A549 (cell line): ENCODE data around the gene MOB1A. TPM values are rescaled to one million over a fixed set of nuclear protein-coding genes. Genes with fewer than 3 reads are reported as not detected.

Experiments
- ATAC-seq, 2 experiments: fragments of 200-7000 bp in 1 of 2; fragments of >200 bp in 1 of 2; cut with Nextera tagmentation in 1 of 2; cut with Tn5 transposase in 1 of 2; 3 replicates each; pipeline versions ENCODE4 v1.8.0 to v1.9.1; 2018 to 2020; ENCODE audit warnings: mild to moderate bottlenecking in 1 of 2, moderate library complexity in 1 of 2
- CTCF ChIA-PET: fragments of 300-600 bp; sonication (Branson Sonifier 250); formaldehyde crosslinking; extraction: SDS; loops from one replicate; lab custom pipeline; 2021; ENCODE audit warnings: antibody characterized with exemption, inconsistent platforms; lab: Yijun Ruan, JAX
- POLR2A ChIA-PET: fragments of 350-600 bp; formaldehyde crosslinking; extraction: SDS; loops from one replicate; lab custom pipeline; 2021; ENCODE audit warnings: antibody characterized with exemption, inconsistent platforms; lab: Yijun Ruan, JAX
- DNase-seq, 2 experiments: peaks; one replicate each; pipeline versions ENCODE4 v3.0.0 to v3.0.0-alpha.2; 2011 to 2016; ENCODE audit warnings: low read depth in 1 of 2, low spot score in 1 of 2
- FAIRE-seq: peaks from 2 replicates; lab custom pipeline; 2011; peaks lifted over from hg19 to GRCh38; lab: Jason Lieb, UNC
- H3K27ac ChIP-seq, 2 experiments: fragments of >200 bp; sonication (Bioruptor Twin); formaldehyde crosslinking; 3 replicates each; pipeline ENCODE4 v1.5.1; 2016 to 2017
- H3K4me1 ChIP-seq: fragments of >200 bp; sonication (Bioruptor Twin); formaldehyde crosslinking; 3 replicates; pipeline ENCODE4 v1.6.1; 2016
- H3K4me2 ChIP-seq: fragments of >200 bp; sonication (Bioruptor Twin); formaldehyde crosslinking; 3 replicates; pipeline ENCODE4 v1.6.1; 2016
- H3K4me3 ChIP-seq: fragments of >200 bp; sonication (Bioruptor Twin); formaldehyde crosslinking; 3 replicates; pipeline ENCODE4 v1.5.1; 2016
- H3K9me3 ChIP-seq: fragments of >200 bp; sonication (Bioruptor Twin); formaldehyde crosslinking; 3 replicates; pipeline ENCODE4 v1.6.1; 2016
- BCL3 ChIP-seq: fragments of >200 bp; sonication (Bioruptor Twin); formaldehyde crosslinking; IDR thresholded peaks from 3 replicates; pipeline ENCODE4 v1.6.1; 2016
- BHLHE40 ChIP-seq: IDR thresholded peaks from 2 replicates; pipeline ENCODE4 v1.6.1; 2012; ENCODE audit warnings: low read depth, low read length, inconsistent platforms
- CBX8 ChIP-seq: fragments of 200-600 bp; sonication (generic); IDR thresholded peaks from 2 replicates; pipeline ENCODE4 v1.6.1; 2016
- CEBPB ChIP-seq, 2 experiments: fragments of >200 bp in 1 of 2; sonication (Bioruptor Twin) in 1 of 2; formaldehyde crosslinking in 1 of 2; IDR thresholded peaks; 2 replicates each; pipeline ENCODE4 v1.6.1; 2012 to 2016
- CHD2 ChIP-seq: fragments of 150-350 bp; IDR thresholded peaks from 2 replicates; pipeline ENCODE4 v1.6.1; 2014; ENCODE audit warnings: low read length; ENCODE audit not compliant: partially characterized antibody
- CTCF ChIP-seq: fragments of >200 bp; sonication (Bioruptor Twin); formaldehyde crosslinking; IDR thresholded peaks from 3 replicates; pipeline ENCODE4 v1.5.1; 2016
- E2F6 ChIP-seq: IDR thresholded peaks from 2 replicates; pipeline ENCODE4 v1.6.1; 2012; ENCODE audit warnings: low read depth, borderline replicate concordance
- EHF ChIP-seq: fragments of 250-450 bp; sonication (Bioruptor Pico); IDR thresholded peaks from 2 replicates; pipeline ENCODE4 v1.5.0; 2020; ENCODE audit warnings: mild to moderate bottlenecking
- EP300 ChIP-seq, 2 experiments: fragments of >200 bp; sonication (Bioruptor Twin); formaldehyde crosslinking; IDR thresholded peaks; 2 replicates in 1 of 2; 3 replicates in 1 of 2; pipeline ENCODE4 v1.6.1; 2016 to 2017
- ESRRA ChIP-seq: fragments of 150-350 bp; IDR thresholded peaks from 2 replicates; pipeline ENCODE4 v1.6.1; 2014; ENCODE audit warnings: mild to moderate bottlenecking, low read length, borderline replicate concordance
- FOSB ChIP-seq: fragments of 250-450 bp; sonication (Bioruptor Pico); IDR thresholded peaks from 2 replicates; pipeline ENCODE4 v1.5.0; 2020; ENCODE audit warnings: mild to moderate bottlenecking, moderate library complexity
- FOXS1 ChIP-seq: fragments of 250-450 bp; sonication (Bioruptor Pico); IDR thresholded peaks from 2 replicates; pipeline ENCODE4 v1.5.0; 2020; ENCODE audit warnings: mild to moderate bottlenecking, moderate library complexity
- GATA3 ChIP-seq: IDR thresholded peaks from 2 replicates; pipeline ENCODE4 v1.6.1; 2012; ENCODE audit warnings: borderline replicate concordance
- HDAC2 ChIP-seq: fragments of 200-600 bp; sonication (generic); IDR thresholded peaks from 2 replicates; pipeline ENCODE4 v1.6.1; 2016
- HES2 ChIP-seq: fragments of >200 bp; sonication (Bioruptor Twin); formaldehyde crosslinking; IDR thresholded peaks from 2 replicates; pipeline ENCODE4 v1.6.1; 2016
- HOXA7 ChIP-seq: fragments of 250-450 bp; sonication (Bioruptor Pico); IDR thresholded peaks from 2 replicates; pipeline ENCODE4 v1.5.0; 2020; ENCODE audit warnings: mild to moderate bottlenecking, moderate library complexity
- HOXB13 ChIP-seq: fragments of 250-450 bp; sonication (Bioruptor Pico); IDR thresholded peaks from 2 replicates; pipeline ENCODE4 v1.5.0; 2020; ENCODE audit warnings: low read depth, mild to moderate bottlenecking, moderate library complexity
- JUN ChIP-seq, 2 experiments: fragments of >200 bp; sonication (Bioruptor Twin); formaldehyde crosslinking; IDR thresholded peaks; 2 replicates in 1 of 2; 3 replicates in 1 of 2; pipeline ENCODE4 v1.6.1; 2016 to 2017
- JUNB ChIP-seq: fragments of >200 bp; sonication (Bioruptor Twin); formaldehyde crosslinking; IDR thresholded peaks from 2 replicates; pipeline ENCODE4 v1.6.1; 2016
- KDM5A ChIP-seq: fragments of 200-600 bp; sonication (generic); IDR thresholded peaks from 2 replicates; pipeline ENCODE4 v1.6.1; 2016; ENCODE audit warnings: antibody characterized with exemption, mild to moderate bottlenecking
- MAX ChIP-seq: IDR thresholded peaks from 2 replicates; pipeline ENCODE4 v1.6.1; 2012
- NR3C1 ChIP-seq: fragments of >200 bp; sonication (Bioruptor Twin); formaldehyde crosslinking; IDR thresholded peaks from 3 replicates; pipeline ENCODE4 v1.6.1; 2017
- PBX3 ChIP-seq: IDR thresholded peaks from 2 replicates; pipeline ENCODE4 v1.6.1; 2012
- POLR2AphosphoS2 ChIP-seq: conservative IDR thresholded peaks from 2 replicates; pipeline ENCODE4 v1.6.1; 2012; ENCODE audit warnings: low read length, improper control_type of control experiment, inconsistent platforms
- RAD21 ChIP-seq, 2 experiments: fragments of >200 bp in 1 of 2; sonication (Bioruptor Twin) in 1 of 2; formaldehyde crosslinking in 1 of 2; IDR thresholded peaks in 1 of 2; conservative IDR thresholded peaks in 1 of 2; 2 replicates in 1 of 2; 3 replicates in 1 of 2; pipeline ENCODE4 v1.6.1; 2012 to 2018; ENCODE audit warnings: inconsistent platforms in 1 of 2
- RARB ChIP-seq: fragments of 250-450 bp; sonication (Bioruptor Pico); IDR thresholded peaks from 2 replicates; pipeline ENCODE4 v1.8.0; 2021; ENCODE audit warnings: mild to moderate bottlenecking, moderate library complexity
- RCOR1 ChIP-seq: fragments of 150-350 bp; IDR thresholded peaks from 2 replicates; pipeline ENCODE4 v1.6.1; 2014; ENCODE audit warnings: antibody characterized with exemption, low read length, low read depth
- RNF2 ChIP-seq: fragments of 200-600 bp; sonication (generic); IDR thresholded peaks from 2 replicates; pipeline ENCODE4 v1.6.1; 2016; ENCODE audit warnings: low read depth, mild to moderate bottlenecking, antibody characterized with exemption, moderate library complexity, borderline replicate concordance
- SMC3 ChIP-seq: fragments of >200 bp; sonication (Bioruptor Twin); formaldehyde crosslinking; IDR thresholded peaks from 3 replicates; pipeline ENCODE4 v1.6.1; 2018; ENCODE audit warnings: inconsistent platforms
- TP53 ChIP-seq: fragments of 250-450 bp; sonication (Bioruptor Pico); IDR thresholded peaks from 2 replicates; pipeline ENCODE4 v1.5.0; 2021; ENCODE audit warnings: mild to moderate bottlenecking, moderate library complexity
- ZC3H11A ChIP-seq: fragments of 450-650 bp; IDR thresholded peaks from 2 replicates; pipeline ENCODE4 v1.6.1; 2014; ENCODE audit warnings: antibody characterized with exemption, mild to moderate bottlenecking
- ZNF302 ChIP-seq: fragments of 250-450 bp; sonication (Bioruptor Pico); IDR thresholded peaks from 2 replicates; pipeline ENCODE4 v1.9.0; 2021; ENCODE audit warnings: inconsistent platforms, mild to moderate bottlenecking, moderate library complexity
- WGBS: methylation state at CpG from one replicate; pipeline ENCODE4 v1.1.6; 2017; ENCODE audit errors: missing lambda C conversion rate; 5-methylcytosine and 5-hydroxymethylcytosine counted together
- polyA plus RNA-seq, 4 experiments: library from polyadenylated mRNA; depleted of rRNA in 3 of 4; stranded (reverse); fragments of >200 nt; fragmentation: RNase III in 1 of 4; extraction: RNeasy Plus Mini Kit Qiagen cat#74134 plus additional on column Dnase treatment in 1 of 4; gene quantifications; 2 replicates in 3 of 4; 3 replicates in 1 of 4; pipeline ENCODE4 v1.2.3, GENCODE V29; 2011 to 2017

Gene MOB1A
- polyA plus RNA-seq, 2 of the 4 experiments (the other 2 are of a cell fraction) = 72.6 to 108 TPM

GRCh38 chr2:74110537-74110936 lies 68.1 kb downstream of the MOB1A start:
- TF ChIP-seq EHF (CRISPR knock-in tag) (no peak), GATA3 (no peak), JUNB (no peak), CBX8 (no peak), EP300 (IDR thresholded peaks at IDR 0.05) (no peak), RNF2 (no peak), POLR2AphosphoS2 (no peak), HOXB13 (no peak), MAX (no peak), FOXS1 (CRISPR knock-in tag) (no peak), RARB (CRISPR knock-in tag) (no peak), RAD21 (conservative IDR thresholded peaks at IDR 0.05 in 1 of 2, IDR thresholded peaks at IDR 0.05 in 1 of 2) (no peak), HDAC2 (no peak), E2F6 (no peak), RCOR1 (no peak), BCL3 (no peak)
- no peaks in the 10 kb centered on the region for H3K4me1 ChIP-seq
- FAIRE-seq (no peak), DNase-seq (no peak), ATAC-seq (peak in 1 of 2 experiments; percentile 34; a peak in 2 of 6 replicates)
- no peak overlapping the region for H3K4me3 ChIP-seq
- ChIA-PET CTCF (interaction anchor here (1.0 to 2.3 kb wide), 5 partner anchors 10 to 286 kb away, joined by 3 to 9 read pairs (median 5); partner anchors contain the start of gene BOLA3), POLR2A (no interaction called here)
- H3K4me2 ChIP-seq = no peak overlapping the region
- no peak overlapping the region for H3K27ac ChIP-seq
- 81% methylated on average over 3 of the region's 3 CpGs for WGBS
- H3K9me3 ChIP-seq = 0 out of 3 replicates have a peak, but pooled peaks cover 3% of the 10 kb centered on the region

- no peak for FAIRE-seq
- ChIA-PET POLR2A (no interaction called here), CTCF (interaction anchor here (0.6 to 1.9 kb wide), 3 partner anchors 16 to 226 kb away, joined by 3 to 9 read pairs (median 5); partner anchors contain the start of gene BOLA3)
- Histone ChIP-seq H3K4me3 (no peak overlapping the region), H3K4me1 (no peaks in the 10 kb centered on the region), H3K4me2 (no peak overlapping the region), H3K27ac (no peak overlapping the region), H3K9me3 (0 out of 3 replicates have a peak, but pooled peaks cover 3% of the 10 kb centered on the region)
- WGBS = 88% methylated on average over 8 of the region's 8 CpGs
- TF ChIP-seq PBX3 (no peak), SMC3 (no peak), HOXA7 (CRISPR knock-in tag) (no peak), E2F6 (no peak), ESRRA (no peak), RCOR1 (no peak), FOSB (CRISPR knock-in tag) (no peak), TP53 (no peak)
- no peak for ATAC-seq
- DNase-seq = no peak
Measured at GRCh38 chr2:74109551-74109950, 69.1 kb downstream of the MOB1A start.

GRCh38 chr2:74107071-74107470 lies 71.6 kb downstream of the MOB1A start:
- 93% methylated on average over 12 of the region's 12 CpGs for WGBS

More at GRCh38 chr2:74107071-74107470, 71.6 kb downstream of the MOB1A start:
- no peak overlapping the region for H3K27ac ChIP-seq
- H3K4me1 ChIP-seq = no peaks in the 10 kb centered on the region
- ChIA-PET CTCF (interaction anchor here (0.5 to 1.8 kb wide), 2 partner anchors 13 to 845 kb away, joined by 4 read pairs; no protein-coding TSS in a partner anchor), POLR2A (interaction anchor here (0.5 kb wide), 1 partner anchor 43 kb away, joined by 5 read pairs; no protein-coding TSS in a partner anchor)
- ATAC-seq (no peak), DNase-seq (no peak), FAIRE-seq (no peak)
- no peaks in the 10 kb centered on the region for H3K9me3 ChIP-seq
- no peak overlapping the region for H3K4me2 ChIP-seq
- no peak for TF ChIP-seq ZNF302 (CRISPR knock-in tag)
- TF ChIP-seq KDM5A = no peak
- TF ChIP-seq HOXA7 (CRISPR knock-in tag) = no peak
- TF ChIP-seq EHF (CRISPR knock-in tag) = no peak
- no peak for TF ChIP-seq JUN (IDR thresholded peaks at IDR 0.05)
- TF ChIP-seq HES2 = no peak
- no peak for TF ChIP-seq CTCF
- TF ChIP-seq NR3C1 = no peak
- TF ChIP-seq BHLHE40 = no peak
- no peak for TF ChIP-seq CEBPB (IDR thresholded peaks at IDR 0.05)
- no peak for TF ChIP-seq CHD2
- no peak for TF ChIP-seq ZC3H11A
- H3K4me3 ChIP-seq = no peak overlapping the region
